ENCODE measurements around the gene KIAA1614. TPM values are rescaled to one million over a fixed set of nuclear protein-coding genes. Genes with fewer than 3 reads are reported as not detected.

KIAA1614 gene
- total RNA-seq, 1 donor from 2014 or later, result 13.0 TPM

GRCh38 chr1:180901076-180901990 lies 11.4 kb upstream of the KIAA1614 start:
- Histone ChIP-seq H3K9me3 (no peaks in the 10 kb centered on the region), H3K27ac (no peak overlapping the region), H3K36me3 (no peaks in the 10 kb centered on the region), H3K27me3 (no peaks in the 10 kb centered on the region), H3K4me1 (no peaks in the 10 kb centered on the region), H3K4me3 (no peak overlapping the region)
- TF ChIP-seq POLR2A (IDR thresholded peaks at IDR 0.05) (no peak), POLR2AphosphoS5 (IDR thresholded peaks at IDR 0.05; ENCODE audit: insufficient read depth in 1 of 2, low read depth in 1 of 2) (no peak), CTCF (IDR thresholded peaks at IDR 0.05) (no peak)
- DNase-seq (ENCODE audit: extremely low spot score in 2 of 2), result no peak
- intact Hi-C loops (cut with DNase I), result no loop called here

- Histone ChIP-seq H3K27ac (no peak overlapping the region), H3K4me3 (no peak overlapping the region), H3K27me3 (no peaks in the 10 kb centered on the region), H3K9me3 (no peaks in the 10 kb centered on the region), H3K4me1 (no peaks in the 10 kb centered on the region), H3K36me3 (no peaks in the 10 kb centered on the region)
- intact Hi-C loops (cut with DNase I), result no loop called here
- DNase-seq (ENCODE audit: extremely low spot score in 2 of 2), result no peak
- no peak for TF ChIP-seq POLR2A (IDR thresholded peaks at IDR 0.05)
- no peak for TF ChIP-seq POLR2AphosphoS5 (IDR thresholded peaks at IDR 0.05; ENCODE audit: insufficient read depth in 1 of 2, low read depth in 1 of 2)
- TF ChIP-seq CTCF (IDR thresholded peaks at IDR 0.05), result no peak
Measured at GRCh38 chr1:180902541-180902940, 10.2 kb upstream of the KIAA1614 start.

GRCh38 chr1:180905927-180906326 lies 6.8 kb upstream of the KIAA1614 start:
- TF ChIP-seq POLR2AphosphoS5 (IDR thresholded peaks at IDR 0.05; ENCODE audit: insufficient read depth in 1 of 2, low read depth in 1 of 2) (no peak), CTCF (IDR thresholded peaks at IDR 0.05) (no peak), POLR2A (IDR thresholded peaks at IDR 0.05) (no peak)
- H3K36me3 ChIP-seq, result no peaks in the 10 kb centered on the region

GRCh38 chr1:180906511-180906910 lies 6.2 kb upstream of the KIAA1614 start:
- no peak for DNase-seq (ENCODE audit: extremely low spot score in 2 of 2)
- H3K36me3 ChIP-seq, result no peaks in the 10 kb centered on the region

More at GRCh38 chr1:180905927-180906326, 6.8 kb upstream of the KIAA1614 start:
- Histone ChIP-seq H3K9me3 (no peaks in the 10 kb centered on the region), H3K27ac (no peak overlapping the region), H3K4me3 (no peak overlapping the region), H3K4me1 (peaks cover 2% of the 10 kb centered on the region), H3K27me3 (no peaks in the 10 kb centered on the region)
- intact Hi-C loops (cut with DNase I), result no loop called here
- no peak for DNase-seq (ENCODE audit: extremely low spot score in 2 of 2)

More at GRCh38 chr1:180906511-180906910, 6.2 kb upstream of the KIAA1614 start:
- no peak overlapping the region for H3K27ac ChIP-seq
- no peaks in the 10 kb centered on the region for H3K27me3 ChIP-seq
- H3K9me3 ChIP-seq, result no peaks in the 10 kb centered on the region
- TF ChIP-seq CTCF (IDR thresholded peaks at IDR 0.05) (no peak), POLR2AphosphoS5 (IDR thresholded peaks at IDR 0.05; ENCODE audit: insufficient read depth in 1 of 2, low read depth in 1 of 2) (no peak), POLR2A (IDR thresholded peaks at IDR 0.05) (no peak)
- intact Hi-C loops (cut with DNase I), result no loop called here
- H3K4me1 ChIP-seq, result peaks cover 8% of the 10 kb centered on the region
- H3K4me3 ChIP-seq, result no peak overlapping the region

Data from vagina (tissue), 2 donors.